WERI-Rb-1 (cell line): Measurements from ENCODE around the gene ZNF83.

Source experiments
- DNase-seq: peaks from one replicate; pipeline ENCODE4 v3.0.0-alpha.2; 2020
- H3K27ac ChIP-seq: fragments of 250-450 bp; sonication (Bioruptor Pico); 2 replicates; pipeline ENCODE4 v1.5.1; 2020; ENCODE audit warnings: mild to moderate bottlenecking, moderate library complexity
- H3K27me3 ChIP-seq: fragments of 250-450 bp; sonication (Bioruptor Pico); 2 replicates; pipeline ENCODE4 v1.5.1; 2021; ENCODE audit warnings: mild to moderate bottlenecking, low read depth, moderate library complexity; ENCODE audit not compliant: insufficient read depth, severe bottlenecking
- H3K36me3 ChIP-seq: fragments of 250-450 bp; sonication (Bioruptor Pico); 2 replicates; pipeline ENCODE4 v1.5.1; 2020; ENCODE audit warnings: mild to moderate bottlenecking, moderate library complexity
- H3K4me3 ChIP-seq: 2 replicates; pipeline ENCODE4 v1.5.1; 2011; ENCODE audit warnings: low read depth, mild to moderate bottlenecking, control low read depth, low read length
- H3K9me3 ChIP-seq: fragments of 250-450 bp; sonication (Bioruptor Pico); 2 replicates; pipeline ENCODE4 v1.5.1; 2021; ENCODE audit warnings: mild to moderate bottlenecking, moderate library complexity; ENCODE audit not compliant: severe bottlenecking
- CTCF ChIP-seq: IDR thresholded peaks from 2 replicates; pipeline ENCODE4 v1.5.1; 2011; ENCODE audit warnings: low read depth, mild to moderate bottlenecking, control low read depth, inconsistent platforms, low read length

Gene ZNF83

GRCh38 chr19:52673014-52673413, 34.9 kb upstream of the ZNF83 start:
- no peak overlapping the region for H3K4me3 ChIP-seq
- H3K9me3 ChIP-seq: peaks cover 4% of the 10 kb centered on the region
- TF ChIP-seq CTCF: no peak
- no peak for DNase-seq
- H3K36me3 ChIP-seq: peaks cover 47% of the 10 kb centered on the region
- no peaks in the 10 kb centered on the region for H3K27me3 ChIP-seq
- no peak overlapping the region for H3K27ac ChIP-seq

GRCh38 chr19:52670046-52670445, 31.9 kb upstream of the ZNF83 start:
- Histone ChIP-seq H3K36me3 (peaks cover 47% of the 10 kb centered on the region), H3K9me3 (no peaks in the 10 kb centered on the region), H3K27ac (no peak overlapping the region), H3K27me3 (no peaks in the 10 kb centered on the region), H3K4me3 (no peak overlapping the region)
- no peak for DNase-seq
- TF ChIP-seq CTCF: no peak

GRCh38 chr19:52669586-52669985, 31.4 kb upstream of the ZNF83 start:
- no peak overlapping the region for H3K27ac ChIP-seq
- no peak for TF ChIP-seq CTCF
- DNase-seq: no peak
- no peak overlapping the region for H3K4me3 ChIP-seq
- peaks cover 48% of the 10 kb centered on the region for H3K36me3 ChIP-seq
- H3K27me3 ChIP-seq: no peaks in the 10 kb centered on the region
- H3K9me3 ChIP-seq: no peaks in the 10 kb centered on the region

GRCh38 chr19:52667972-52668371, 29.8 kb upstream of the ZNF83 start:
- no peak for TF ChIP-seq CTCF
- no peak for DNase-seq
- H3K27me3 ChIP-seq: no peaks in the 10 kb centered on the region
- peaks cover 42% of the 10 kb centered on the region for H3K36me3 ChIP-seq
- H3K9me3 ChIP-seq: no peaks in the 10 kb centered on the region
- H3K4me3 ChIP-seq: no peak overlapping the region
- no peak overlapping the region for H3K27ac ChIP-seq

GRCh38 chr19:52666506-52666905, 28.4 kb upstream of the ZNF83 start:
- no peak for TF ChIP-seq CTCF
- Histone ChIP-seq H3K27me3 (no peaks in the 10 kb centered on the region), H3K27ac (no peak overlapping the region), H3K4me3 (no peak overlapping the region), H3K36me3 (peaks cover 37% of the 10 kb centered on the region), H3K9me3 (no peaks in the 10 kb centered on the region)
- DNase-seq: no peak

- TF ChIP-seq CTCF: no peak
- Histone ChIP-seq H3K27ac (peak overlapping the region; percentile 54), H3K4me3 (no peak overlapping the region), H3K36me3 (peaks cover 36% of the 10 kb centered on the region), H3K9me3 (no peaks in the 10 kb centered on the region), H3K27me3 (no peaks in the 10 kb centered on the region)
- DNase-seq: no peak
Measured at GRCh38 chr19:52665529-52665928, 27.4 kb upstream of the ZNF83 start.
